C4-2B (cell line): ENCODE results near the gene METAP1D.

Experiments
- ZFX ChIP-seq: fragments of 450-650 bp; IDR thresholded peaks from 2 replicates; pipeline ENCODE4 v1.6.1; 2017
- TF ChIP-seq, protein P1 (sequence below): fragments of 450-650 bp; conservative IDR thresholded peaks from 2 replicates; pipeline ENCODE4 v1.5.1; 2017; ENCODE audit warnings: mild to moderate bottlenecking

GRCh38 chr2:171965238-171965637, 34.5 kb upstream of the METAP1D start:
- TF ChIP-seq, protein P1, sequence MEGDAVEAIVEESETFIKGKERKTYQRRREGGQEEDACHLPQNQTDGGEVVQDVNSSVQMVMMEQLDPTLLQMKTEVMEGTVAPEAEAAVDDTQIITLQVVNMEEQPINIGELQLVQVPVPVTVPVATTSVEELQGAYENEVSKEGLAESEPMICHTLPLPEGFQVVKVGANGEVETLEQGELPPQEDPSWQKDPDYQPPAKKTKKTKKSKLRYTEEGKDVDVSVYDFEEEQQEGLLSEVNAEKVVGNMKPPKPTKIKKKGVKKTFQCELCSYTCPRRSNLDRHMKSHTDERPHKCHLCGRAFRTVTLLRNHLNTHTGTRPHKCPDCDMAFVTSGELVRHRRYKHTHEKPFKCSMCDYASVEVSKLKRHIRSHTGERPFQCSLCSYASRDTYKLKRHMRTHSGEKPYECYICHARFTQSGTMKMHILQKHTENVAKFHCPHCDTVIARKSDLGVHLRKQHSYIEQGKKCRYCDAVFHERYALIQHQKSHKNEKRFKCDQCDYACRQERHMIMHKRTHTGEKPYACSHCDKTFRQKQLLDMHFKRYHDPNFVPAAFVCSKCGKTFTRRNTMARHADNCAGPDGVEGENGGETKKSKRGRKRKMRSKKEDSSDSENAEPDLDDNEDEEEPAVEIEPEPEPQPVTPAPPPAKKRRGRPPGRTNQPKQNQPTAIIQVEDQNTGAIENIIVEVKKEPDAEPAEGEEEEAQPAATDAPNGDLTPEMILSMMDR: no peak
- TF ChIP-seq ZFX: no peak
